Muscle of back (tissue), 11 donors: ENCODE data around the gene TLCD2. TPM values are rescaled to one million over a fixed set of nuclear protein-coding genes. Genes with fewer than 3 reads are reported as not detected.
A peak's percentile ranks its signal among the peaks of the same experiment; 100 is the strongest.
"Not testable (repeated sequence)": the region's sequence is repeated elsewhere in the genome, so short reads cannot be mapped to it uniquely, and the experiment has no call there.

Experiments used
- DNase-seq, 3 donors: peaks; one replicate each; pipeline versions ENCODE4 v3.0.0 to v3.0.0-alpha.2; 2013
- polyA plus RNA-seq, 10 donors: library from polyadenylated mRNA; unstranded; fragments of 120-200 nt; gene quantifications; one replicate each; pipeline ENCODE4 v1.2.1, GENCODE V29; 2013; ENCODE audit not compliant: insufficient read length in 10 of 10

TLCD2 gene
- polyA plus RNA-seq, 10 donors: 3.9 to 11.3 (median 5.2) TPM

DNA sequence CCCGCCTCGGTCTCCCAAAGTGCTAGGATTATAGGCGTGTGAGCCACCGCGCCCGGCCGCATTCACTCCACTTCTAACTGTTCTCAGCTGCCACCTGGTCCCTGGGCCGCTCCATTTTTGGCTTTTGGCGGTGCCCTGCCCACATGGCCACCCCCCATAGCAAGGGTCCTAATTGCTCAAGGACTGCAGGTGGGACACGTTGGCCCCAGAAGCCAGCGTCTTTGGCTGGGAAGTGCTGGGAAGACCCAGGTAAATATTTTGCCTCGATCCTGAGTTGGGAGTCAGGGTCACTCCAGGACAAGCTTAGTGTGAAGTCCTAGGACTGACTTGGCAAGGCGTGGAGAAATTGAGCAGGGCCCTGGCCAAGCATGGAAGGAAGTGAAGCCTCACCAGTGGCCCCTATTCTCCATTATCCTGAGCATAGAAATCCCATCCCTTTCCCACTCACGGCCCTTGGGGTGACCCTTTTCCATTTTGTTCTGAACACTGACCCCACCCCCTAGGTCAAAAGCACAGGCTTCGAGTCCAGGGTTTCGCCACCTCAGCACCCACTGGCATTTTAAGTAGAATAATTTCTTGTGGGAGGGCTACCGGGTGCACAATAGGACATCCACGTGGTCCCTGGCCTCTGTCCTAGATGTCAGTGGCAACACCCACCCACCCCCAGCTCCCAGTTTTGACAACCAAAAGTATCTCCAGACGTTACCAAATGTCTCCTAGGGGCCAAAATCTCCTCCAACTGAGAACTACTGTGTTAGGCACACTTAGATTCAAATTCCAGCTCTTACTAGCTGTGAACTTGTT is 8.4 kb upstream of the TLCD2 start:
- DNase-seq: no peak

DNA sequence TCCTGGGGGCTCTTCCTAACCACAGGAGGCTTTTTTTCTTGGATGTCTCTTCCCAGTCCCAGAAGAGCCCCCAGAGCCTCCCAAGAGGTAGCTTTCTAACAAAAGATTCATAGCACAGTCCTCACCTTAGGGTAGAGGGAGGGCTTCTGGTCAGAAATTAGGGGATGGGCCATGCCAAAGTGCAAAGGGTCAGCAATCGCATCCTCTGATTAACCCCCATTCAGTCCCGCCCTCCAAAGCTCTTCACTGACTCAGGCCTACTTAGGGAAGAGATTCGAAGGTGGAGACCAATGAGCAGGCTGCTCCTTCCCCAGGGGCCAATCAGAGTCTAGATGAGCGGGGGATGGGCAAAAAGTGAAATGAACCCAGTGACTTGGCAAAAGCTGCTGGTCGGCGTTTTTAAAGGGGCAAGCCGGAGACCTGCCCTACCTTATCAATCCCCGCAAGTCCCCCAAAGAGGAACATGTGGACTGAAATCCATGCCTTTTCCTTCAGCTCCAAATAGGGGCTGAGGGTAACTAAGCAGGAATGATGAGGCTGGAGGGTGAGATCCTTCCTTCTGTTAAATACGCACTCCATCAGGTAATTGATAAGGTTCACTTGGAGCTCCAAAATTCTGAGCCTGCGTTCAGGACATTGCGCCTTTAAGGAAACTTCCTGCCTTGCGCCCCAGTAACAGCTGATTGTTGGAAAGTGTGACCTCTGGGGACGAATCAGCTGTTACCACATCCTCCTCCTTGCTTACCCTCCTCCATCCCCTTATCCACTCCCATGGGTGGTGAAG is 6.9 kb upstream of the TLCD2 start:
- peak; percentile 91 to 98 (median 94) for DNase-seq

- peak; percentile 100 for DNase-seq
Measured at GRCh38 chr17:1716076-1716911, 6.1 kb upstream of the TLCD2 start.

DNA sequence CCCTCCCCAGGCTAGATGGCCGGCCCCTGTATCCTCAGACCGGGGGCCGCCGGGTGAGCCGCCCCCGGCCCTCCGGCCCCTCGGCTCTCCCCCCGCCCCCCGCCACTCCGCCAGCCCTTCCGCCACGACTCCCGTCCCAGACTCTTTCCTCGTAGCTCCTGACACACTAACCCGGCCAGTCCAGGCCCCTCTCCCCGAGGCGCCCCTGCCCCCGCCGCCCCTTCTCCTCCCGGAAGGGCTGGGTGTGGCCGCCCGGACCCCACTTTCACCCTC is 5.6 kb upstream of the TLCD2 start:
- no peak for DNase-seq

DNA sequence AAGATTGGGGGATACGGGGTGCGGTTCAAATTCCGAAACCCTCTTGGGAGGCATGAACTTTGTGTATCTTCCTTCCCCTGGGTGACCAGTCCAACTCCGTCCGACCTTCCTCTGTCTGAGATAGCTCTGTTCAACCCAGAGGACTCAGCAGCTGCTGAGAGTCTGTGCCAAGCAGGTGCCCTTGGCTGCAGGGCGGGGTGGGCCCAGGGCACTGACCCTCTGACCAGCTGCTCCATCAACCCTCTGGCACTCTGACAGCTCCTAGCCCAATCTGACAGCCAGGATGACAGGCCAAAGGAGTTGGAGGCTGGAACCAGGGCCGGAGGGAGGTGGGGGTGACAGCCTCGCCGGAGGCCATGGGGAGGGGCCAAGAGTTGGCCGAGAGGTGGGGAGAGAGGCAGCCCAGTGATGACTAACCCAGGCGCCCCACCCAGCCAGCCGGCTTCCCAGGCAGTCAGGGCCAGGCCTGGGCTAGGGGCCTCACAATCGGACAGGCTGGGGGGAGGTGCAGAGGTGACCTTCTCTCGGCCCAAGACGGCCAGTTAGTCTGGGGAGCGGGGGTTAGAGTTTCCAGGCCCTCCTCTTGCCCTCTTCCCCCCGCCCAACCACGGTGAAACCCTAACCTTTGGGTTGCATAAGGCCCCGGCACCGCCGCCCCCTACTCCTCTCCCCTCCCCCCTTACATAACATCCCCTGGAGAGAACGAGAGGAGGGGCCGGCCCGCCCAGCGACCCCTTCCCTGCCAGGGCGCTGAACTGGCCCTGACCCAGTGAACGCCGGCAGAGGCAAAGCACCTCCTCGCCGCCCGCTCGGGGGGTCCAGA is 5.0 kb upstream of the TLCD2 start:
- DNase-seq: peak; percentile 91 to 97 (median 94)

- DNase-seq: peak; percentile 96 to 98 (median 98)
Measured at GRCh38 chr17:1714427-1714979, 4.3 kb upstream of the TLCD2 start.

DNA sequence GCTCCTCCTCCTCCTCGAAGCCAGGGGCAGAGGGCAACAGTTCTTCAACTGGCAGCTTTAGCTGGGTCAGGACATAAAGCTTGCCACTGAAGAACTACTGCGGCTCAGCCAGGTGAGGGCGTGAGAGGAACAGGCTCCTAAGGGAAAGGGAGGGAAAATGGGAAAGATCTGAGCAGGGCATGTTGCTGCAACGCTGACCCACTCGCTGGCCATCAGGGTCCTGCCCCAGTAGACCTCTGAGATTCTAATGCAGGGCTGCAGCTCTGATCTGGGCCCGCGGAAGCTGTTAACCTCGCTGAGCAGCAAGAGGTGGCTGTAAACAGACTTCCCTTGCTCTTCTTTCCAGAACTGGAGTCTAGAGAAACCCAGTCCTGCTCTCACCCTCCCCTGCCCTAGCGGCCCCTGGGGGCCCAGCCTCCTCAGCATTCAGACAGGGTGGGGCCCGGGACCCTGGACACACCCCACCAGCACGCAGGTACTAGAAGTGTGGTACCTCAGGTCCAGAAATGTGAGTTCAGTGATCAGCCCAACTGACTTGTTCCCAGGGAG is 3.8 kb upstream of the TLCD2 start:
- DNase-seq: no peak

DNA sequence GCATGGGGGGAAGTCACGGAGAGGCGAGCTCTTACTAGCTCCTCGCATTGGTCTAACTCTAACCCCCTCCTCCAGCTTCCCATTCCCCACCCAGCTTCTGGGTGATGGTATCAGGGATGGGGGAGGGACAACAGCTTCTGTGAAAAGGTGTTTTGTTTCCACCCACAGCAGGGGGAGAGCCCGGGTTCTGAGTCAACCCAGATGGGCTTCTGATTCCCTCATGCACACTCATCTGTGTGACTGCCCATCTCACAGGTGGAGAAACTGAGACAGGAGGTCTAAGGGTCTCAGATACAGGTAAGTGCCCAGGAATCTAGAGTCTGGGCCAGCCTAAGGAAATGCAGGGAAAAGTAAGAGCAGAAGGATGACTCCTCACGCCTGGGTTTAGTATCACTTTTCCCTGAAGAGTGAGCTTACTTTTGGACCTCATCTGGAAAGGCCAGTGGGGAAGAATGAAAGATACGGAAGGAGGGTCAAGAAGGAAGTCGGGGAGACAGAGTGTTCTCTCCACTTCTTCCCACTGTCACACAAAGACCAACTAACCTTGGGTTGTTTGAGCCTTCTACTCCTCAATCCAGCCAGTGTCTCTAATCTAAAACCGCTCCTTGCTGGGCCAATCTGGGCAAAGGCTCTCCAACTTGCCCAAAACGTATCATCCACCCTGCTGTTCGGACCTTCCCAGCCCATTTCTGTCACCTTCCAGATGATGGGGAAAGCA is 3.1 kb upstream of the TLCD2 start:
- no peak for DNase-seq

DNA sequence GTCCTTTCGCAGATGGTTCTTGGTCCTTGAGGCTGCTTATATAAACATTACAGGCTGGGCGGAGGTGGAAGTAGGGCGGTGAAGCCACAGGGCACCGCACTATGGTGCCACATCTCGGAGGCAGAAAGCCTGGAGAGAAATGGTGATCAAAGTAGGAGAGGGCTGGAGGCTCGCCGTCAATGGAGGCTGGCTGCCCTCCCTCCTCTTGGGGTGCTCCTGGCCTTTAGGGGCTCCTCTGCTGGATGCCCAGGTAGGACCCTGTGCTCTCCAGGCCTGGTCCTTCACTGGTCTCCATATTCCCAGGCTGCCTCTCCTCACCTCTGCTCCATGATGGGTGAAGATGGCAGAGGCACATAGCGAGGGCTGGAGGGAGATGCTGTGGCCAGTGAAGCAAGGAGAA is 2.1 kb upstream of the TLCD2 start:
- no peak for DNase-seq

DNA sequence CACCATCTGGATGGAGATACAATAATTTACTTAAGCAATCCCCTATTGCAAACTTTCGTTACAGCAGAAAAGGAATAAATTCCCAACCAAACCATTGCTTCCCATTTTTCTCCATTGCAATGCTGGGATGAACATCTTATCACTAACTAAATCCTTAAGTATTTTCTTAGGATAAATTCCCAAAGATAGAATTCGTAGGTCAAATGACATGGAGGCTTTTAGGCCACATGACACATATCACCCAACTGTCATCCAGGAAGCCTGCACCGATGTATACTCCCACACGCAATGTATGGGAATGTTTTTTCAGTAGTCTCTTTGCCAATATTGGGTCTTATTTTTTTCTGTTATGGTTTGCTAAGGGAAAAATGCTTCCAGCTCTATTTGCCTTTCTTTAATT is 1.6 kb upstream of the TLCD2 start:
- DNase-seq: no peak

GRCh38 chr17:1710807-1711553 is 803 bp upstream of the TLCD2 start:
- DNase-seq: no peak

DNA sequence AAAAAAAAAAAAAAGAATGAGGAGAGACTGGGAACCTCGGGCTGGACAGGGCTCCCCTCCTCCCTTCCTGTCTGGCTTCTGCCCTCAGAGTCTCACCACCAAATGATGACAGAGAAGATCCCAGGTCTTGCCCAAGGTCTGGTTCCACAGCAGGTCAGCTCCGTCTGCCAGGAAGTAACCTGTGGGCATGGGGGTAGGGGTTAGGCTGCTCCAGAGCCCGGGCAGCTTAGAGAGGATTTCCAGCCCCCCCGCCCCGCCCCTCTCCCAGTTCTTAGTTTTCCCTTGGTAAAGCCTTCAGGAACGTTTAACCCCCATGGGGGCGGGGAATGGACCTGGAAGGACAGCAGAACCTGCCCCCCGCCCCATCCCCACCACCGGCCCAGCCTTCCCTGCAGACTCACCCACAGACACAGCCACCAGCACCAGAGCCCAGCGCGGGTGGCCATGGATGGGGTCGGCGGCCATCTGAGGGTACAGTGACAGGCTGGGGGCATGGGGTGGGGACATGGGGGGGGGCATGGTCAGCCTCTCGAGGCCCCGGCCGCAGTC is 700 bp downstream of the TLCD2 start:
- no peak for DNase-seq

- not testable (repeated sequence) for DNase-seq
Measured at GRCh38 chr17:1708791-1709346, 1.3 kb downstream of the TLCD2 start.

- DNase-seq: no peak
Measured at GRCh38 chr17:1707107-1707506, 3.1 kb downstream of the TLCD2 start.

- DNase-seq: no peak
Measured at GRCh38 chr17:1705004-1705403, 5.2 kb downstream of the TLCD2 start.

- no peak for DNase-seq
Measured at GRCh38 chr17:1703063-1703462, 7.1 kb downstream of the TLCD2 start.

DNA sequence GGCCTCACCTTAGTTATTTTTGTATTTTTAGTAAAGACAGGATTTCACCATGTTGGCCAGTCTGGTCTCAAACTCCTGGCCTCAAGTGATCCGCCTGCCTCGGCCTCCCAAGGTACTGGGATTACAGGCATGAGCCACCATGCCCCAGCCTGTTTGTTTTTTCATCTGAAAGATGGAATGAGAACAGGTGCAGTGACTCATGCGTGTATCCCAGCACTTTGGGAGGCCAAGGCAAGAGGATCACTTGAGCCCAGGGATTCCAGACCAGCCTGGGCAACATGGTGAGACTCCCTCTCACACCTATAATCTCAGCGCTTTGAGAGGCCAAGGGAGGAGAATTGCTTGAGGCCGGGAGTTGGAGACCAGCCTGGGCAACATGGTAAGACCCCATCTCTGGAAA is 10.3 kb downstream of the TLCD2 start:
- not testable (repeated sequence) for DNase-seq

DNA sequence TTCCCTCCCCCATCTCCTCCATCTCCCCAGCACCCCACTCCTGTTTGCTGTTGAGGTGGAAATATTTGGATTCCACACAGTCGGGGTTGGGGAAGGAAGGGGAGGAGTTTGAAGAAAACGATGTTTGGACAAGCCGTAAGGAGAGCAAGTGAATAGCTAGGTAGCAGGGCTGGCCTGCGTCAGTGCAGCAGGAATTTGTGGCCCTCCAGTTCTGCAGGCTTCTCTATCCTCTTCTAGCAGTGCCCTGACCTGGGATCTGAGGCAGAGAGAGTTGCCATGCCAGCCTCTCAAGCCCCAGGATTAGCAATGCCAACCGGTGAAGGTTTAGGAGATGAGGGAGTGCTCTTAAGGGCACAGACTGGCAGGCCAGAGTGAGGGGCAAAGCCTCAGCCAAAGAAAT is 12.5 kb downstream of the TLCD2 start:
- DNase-seq: no peak

GRCh38 chr17:1695365-1695764 is 14.8 kb downstream of the TLCD2 start:
- no peak for DNase-seq
